Smooth muscle cell of the brain vasculature (primary cell): ENCODE data around the gene ADAM8.
"Not testable (repeated sequence)": the region's sequence is repeated elsewhere in the genome, so short reads cannot be mapped to it uniquely, and the experiment has no call there.

Source experiments
- DNase-seq: peaks from one replicate; pipeline ENCODE4 v3.0.0-alpha.2; 2012; ENCODE audit warnings: low read depth, low spot score

The ADAM8 gene

DNA sequence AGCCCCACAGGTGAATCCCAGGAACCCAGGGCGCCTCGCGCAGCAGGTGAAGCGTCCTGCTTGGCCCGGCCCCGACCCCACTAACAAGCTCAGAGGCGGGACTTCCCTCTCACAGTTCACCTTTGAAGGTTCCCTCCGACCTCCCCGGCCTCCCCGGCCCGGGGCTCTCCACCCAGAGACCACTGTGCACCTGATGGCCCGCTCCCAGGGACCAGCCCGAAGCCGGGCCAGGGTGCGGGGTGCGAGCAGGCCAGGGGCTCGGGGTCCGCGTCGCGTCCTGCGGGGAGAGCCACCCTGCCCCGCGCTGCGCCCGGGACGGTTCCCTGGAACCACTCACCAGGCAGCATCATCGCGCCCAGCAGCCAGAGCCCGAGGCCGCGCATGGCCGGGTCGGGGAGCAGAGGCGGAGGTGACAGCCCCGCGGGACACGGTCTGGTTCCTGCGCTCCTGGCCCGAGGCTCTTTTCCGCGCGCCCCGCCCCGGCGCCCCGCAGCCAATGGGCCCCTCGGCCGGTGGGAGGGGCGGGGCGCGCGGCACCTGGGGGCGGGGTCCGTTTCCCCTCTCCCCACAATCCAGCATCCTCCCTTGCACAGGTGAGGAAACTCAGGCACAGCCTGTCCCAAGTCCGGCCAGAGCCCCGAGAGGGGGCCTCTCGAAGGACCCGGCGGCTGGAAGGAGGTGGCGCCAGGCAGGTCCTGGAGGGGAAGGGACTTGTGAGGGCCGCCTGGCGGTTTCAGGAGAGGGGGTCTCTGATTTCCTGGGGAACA is at the start of gene ADAM8:
ADAM8 (minus strand) TSS at position 434 of the 767 bp plus-strand sequence; CDS start at position 383, 51 bp downstream.
- DNase-seq, result no peak

DNA sequence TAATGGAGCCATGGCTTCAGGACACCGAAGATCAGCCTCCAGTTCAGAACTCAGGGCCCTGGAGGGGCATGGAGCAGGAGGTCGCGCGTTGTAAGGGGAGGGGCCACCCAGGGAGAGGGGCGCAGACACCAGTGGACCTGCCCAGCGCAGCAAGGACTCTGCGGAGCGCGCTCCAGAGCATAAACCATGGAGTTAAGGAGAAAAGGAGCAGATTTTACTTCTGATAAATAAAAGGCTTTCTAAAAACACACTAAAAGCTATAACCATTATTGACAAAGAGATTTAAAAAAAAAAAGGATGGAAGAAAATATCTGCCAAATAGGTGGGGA is 49.5 kb upstream of the ADAM8 start:
- no peak for DNase-seq

- no peak for DNase-seq
These were observed 49.0 kb upstream of the ADAM8 start for GRCh38 chr10:133325440-133326222.

- DNase-seq, result no peak
These were observed 48.2 kb upstream of the ADAM8 start for GRCh38 chr10:133324857-133325260.

GRCh38 chr10:133324198-133324792 is 47.6 kb upstream of the ADAM8 start:
- DNase-seq, result no peak

DNA sequence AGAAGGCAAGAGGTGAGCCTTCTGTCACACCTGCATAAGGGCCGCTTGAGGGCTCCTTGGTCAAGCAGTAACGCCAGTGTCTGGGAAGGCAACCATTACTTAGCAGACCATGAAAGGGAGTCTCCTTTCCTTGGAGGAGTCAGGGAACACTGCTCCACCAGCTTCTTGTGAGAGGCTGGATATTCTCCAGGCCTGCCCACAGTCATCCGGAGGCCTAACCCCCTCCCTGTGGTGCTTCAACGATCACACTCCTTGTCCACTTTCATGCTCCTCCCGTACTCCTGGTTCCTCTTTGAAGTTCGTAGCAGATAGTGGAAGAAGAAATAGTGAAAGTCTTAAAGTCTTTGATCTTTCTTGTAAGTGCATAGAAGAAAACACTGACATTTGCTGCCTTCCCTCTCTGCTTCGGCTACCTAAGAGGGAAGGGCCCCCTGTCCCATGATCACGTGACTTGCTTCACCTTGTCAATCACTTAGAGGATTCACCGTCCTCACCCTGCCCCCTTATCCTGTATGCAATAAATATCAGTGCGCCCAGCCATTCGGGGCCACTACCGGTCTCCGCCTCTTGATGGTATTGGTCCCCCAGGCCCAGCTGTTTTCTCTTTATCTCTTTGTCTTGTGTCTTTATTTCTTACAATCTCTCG is 45.5 kb upstream of the ADAM8 start:
- DNase-seq, result not testable (repeated sequence)

GRCh38 chr10:133320852-133321422 is 44.3 kb upstream of the ADAM8 start:
- DNase-seq, result not testable (repeated sequence)

DNA sequence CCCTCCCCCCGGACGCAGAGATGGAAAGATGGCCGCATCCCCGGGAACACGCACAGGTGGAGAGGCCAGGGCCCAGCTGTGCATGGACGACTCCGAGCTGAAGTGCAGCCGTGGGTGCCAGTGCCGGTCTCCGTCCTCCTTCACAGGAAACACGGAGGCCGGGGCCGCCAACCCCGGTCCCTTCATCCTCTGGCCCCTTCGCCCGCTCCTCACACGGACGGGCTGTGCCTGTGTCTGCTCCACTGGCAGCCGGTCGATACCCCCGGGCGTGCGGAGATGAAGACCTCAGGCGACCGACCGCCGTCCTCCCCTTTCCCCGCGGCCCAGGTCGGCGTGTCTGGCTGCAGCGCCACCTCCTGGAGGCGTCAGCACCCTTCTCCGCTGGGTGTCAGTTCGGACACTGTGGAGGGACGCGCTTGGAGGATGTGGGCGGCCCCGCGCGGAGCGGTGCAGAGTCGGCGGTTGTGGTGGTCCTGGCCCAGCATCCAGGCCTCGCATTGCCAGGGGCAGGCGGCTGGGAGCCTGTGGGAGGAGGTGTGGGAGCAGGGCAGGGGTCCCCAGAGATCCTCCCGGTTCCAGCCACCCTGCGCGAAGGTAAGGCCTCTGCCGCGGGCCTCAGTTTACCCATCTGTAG is 41.9 kb upstream of the ADAM8 start:
- no peak for DNase-seq

DNA sequence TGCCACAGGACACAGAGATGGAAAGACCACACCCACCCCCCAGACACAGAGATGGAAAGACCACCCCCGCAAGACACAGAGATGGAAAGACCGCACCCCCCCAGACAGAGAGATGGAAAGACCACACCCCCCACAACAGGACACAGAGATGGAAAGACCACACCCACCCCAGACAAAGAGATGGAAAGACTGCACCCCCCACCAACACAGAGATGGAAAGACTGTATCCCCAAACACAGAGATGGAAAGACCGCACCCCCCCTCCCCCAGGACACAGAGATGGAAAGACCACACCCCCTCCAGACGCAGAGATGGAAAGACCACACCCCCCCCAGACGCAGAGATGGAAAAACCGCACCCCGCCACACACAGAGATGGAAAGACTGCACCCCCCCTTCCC is 40.1 kb upstream of the ADAM8 start:
- DNase-seq, result no peak

GRCh38 chr10:133316266-133316665 is 39.6 kb upstream of the ADAM8 start:
- no peak for DNase-seq

GRCh38 chr10:133315847-133316246 is 39.2 kb upstream of the ADAM8 start:
- DNase-seq, result no peak

DNA sequence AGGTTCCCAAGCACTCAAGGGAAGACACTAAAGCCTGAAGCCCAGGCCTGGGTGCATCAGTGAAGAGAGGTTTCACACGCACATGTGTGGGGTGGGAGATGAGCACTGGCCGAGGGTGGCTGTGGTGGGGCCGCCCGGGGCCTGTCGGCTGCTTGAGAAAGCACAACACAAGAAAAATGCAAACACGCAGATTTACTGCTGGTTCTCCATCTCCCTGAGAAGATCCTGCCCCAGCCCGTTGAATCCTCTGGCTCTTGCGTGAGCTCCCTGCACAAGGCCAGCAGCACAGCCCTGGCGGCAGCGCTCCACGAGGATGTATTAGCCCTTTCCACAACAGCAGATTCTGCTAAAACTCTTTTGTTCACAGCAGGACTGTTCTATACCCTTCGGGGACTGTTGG is 38.2 kb upstream of the ADAM8 start:
- DNase-seq, result no peak

DNA sequence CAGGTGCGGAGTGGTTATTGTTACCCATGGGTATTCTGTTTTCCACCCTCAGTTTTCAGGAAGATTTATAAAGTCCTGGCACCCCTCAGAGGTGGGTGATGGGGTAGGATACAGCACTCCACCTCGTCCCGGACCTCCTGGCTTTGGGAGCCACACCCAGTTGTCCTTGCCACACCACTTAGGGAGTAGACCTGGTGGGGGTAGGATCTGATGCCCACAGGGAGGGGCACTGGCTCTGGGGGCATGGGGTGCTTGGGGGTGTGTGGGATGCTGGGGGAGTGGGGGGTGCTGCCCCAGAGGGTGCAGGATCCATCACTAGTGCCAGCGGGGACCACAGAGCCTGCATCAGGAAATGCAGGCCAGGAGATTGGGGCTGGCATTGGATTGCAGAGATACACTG is 36.5 kb upstream of the ADAM8 start:
- DNase-seq, result no peak

- DNase-seq, result no peak
These were observed 36.1 kb upstream of the ADAM8 start for GRCh38 chr10:133312769-133313145.

DNA sequence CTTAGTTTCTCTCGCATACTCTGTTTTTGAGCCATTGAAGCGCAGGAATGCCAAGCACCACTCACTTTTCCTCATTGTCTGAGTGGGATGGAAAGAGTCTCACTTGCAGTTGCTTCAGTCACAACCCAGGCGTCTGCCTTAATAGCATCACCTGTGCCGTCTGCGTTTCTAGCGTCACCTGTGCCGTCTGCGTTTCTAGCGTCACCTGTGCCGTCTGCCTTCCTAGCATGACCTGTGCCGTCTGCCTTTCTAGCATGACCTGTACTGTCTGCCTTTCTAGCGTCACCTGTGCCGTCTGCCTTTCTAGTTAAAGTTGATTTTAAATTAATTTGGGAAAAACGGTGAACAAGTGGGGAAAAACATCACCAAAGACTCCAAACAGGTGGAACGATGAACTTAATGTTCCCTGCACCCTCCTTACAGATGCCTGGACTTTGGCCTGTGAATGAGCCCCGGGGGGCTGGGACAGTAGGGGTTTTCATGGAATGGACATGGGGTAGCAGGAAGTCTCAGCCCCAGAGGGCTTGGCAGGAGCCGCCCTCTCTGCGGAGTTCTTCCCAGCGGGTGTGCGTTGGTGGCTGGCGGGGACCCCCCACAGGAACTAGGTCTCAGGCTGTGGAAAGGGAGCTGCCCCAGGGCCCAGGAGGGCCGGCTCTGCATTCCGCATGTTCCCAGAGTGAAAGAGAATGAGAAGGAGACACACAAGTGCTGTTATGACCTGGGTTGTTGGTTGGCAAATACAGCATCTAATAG is 35.5 kb upstream of the ADAM8 start:
- DNase-seq, result no peak

GRCh38 chr10:133311570-133311969 is 34.9 kb upstream of the ADAM8 start:
- no peak for DNase-seq

GRCh38 chr10:133310789-133311188 is 34.1 kb upstream of the ADAM8 start:
- DNase-seq, result no peak

DNA sequence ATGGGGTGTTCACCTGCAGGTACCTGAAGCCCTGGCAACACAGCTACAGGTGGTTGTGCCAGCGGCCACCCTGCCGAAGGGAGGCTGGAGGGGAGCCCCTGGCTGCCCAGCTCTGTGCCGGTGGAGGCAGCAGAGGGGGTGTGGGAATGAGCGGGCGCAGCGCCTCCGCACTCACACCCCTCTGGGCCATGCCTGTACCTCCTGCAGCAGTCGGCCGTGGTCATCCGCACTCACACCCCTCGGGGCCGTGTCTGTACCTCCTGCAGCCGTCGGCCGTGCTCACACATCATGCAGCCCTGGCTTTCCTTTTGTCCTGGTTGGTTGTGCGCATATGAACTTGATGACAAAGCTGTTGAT is 33.7 kb upstream of the ADAM8 start:
- DNase-seq, result no peak

DNA sequence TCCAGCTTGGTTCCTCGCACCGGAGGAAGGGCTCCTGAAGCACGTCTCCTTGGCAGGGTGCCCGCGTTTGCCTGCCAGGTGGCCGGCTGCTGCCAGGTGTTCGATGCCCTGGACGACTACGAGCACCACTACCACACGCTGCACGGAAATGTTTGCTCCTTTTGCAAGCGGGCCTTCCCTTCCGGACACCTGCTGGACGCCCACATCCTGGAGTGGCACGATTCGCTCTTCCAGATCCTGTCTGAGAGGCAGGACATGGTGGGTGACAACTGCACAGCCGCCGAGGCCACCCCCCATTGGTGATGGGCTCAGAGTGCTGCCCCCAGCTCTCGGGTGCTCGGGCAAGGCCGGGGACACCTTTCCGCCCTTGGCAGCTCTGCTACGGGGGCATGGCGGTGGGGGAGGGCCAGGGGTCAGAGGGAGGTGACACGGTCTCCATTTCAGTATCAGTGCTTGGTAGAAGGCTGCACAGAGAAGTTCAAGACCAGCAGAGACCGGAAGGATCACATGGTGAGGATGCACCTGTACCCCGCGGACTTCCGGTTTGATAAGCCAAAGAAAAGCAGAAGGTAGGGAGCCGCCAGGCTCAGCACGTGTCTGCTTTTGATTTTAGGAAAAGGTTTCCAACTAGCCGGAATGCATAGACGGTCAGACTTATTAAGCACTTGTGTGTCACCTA is 33.2 kb upstream of the ADAM8 start:
- no peak for DNase-seq

DNA sequence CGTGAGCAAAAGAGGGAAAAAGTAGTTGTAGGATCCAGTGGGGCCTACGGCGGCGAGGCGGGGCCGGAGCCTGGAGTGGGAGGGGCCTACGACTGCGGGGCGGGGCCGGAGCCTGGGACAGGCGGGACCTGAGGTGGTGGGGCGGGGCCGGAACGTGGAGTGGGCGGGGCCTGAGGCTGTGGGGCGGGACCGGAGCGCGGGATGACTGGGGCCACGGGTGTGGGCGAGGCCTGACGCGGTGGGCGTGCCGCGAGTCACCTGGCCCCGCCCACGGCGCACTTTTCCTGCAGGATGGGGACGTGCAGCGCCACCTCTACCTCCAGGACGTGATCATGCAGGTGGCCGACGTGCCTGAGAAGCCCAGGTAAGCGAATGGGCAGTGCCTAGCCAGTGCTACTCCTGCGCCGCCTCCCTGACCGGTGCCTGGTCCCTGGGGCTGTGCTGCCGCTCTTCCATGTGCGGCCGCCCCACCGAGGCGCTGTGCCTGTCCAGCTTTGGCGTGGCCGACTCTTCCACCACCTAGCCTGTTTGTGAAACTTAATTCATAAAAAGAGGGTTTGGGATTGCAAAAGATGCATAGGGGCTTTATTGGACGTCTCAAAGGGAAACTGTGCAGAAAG is 32.5 kb upstream of the ADAM8 start:
- DNase-seq, result peak; percentile 73
